Right lobe of liver (tissue), 6 donors: ENCODE results near the gene ATXN1. TPM values are rescaled to one million over a fixed set of nuclear protein-coding genes. Genes with fewer than 3 reads are reported as not detected.
A peak's percentile ranks its signal among the peaks of the same experiment; 100 is the strongest.

Experiments used
- ATAC-seq, 4 donors: fragments of 200-7000 bp; cut with Tn5 transposase; one replicate each; pipeline ENCODE4 v1.9.1; 2020; ENCODE audit warnings: mild to moderate bottlenecking in 4 of 4, moderate library complexity in 4 of 4
- DNase-seq, 3 donors: peaks; one replicate each; pipeline ENCODE4 v3.0.0-alpha.2; 2020
- H3K27ac ChIP-seq, 3 donors: fragments of 200-600 bp; one replicate each; pipeline ENCODE4 v1.8.0; 2022
- H3K27me3 ChIP-seq, 2 donors: fragments of 200-600 bp; one replicate each; pipeline ENCODE4 v1.8.0; 2022
- H3K36me3 ChIP-seq, 4 donors: fragments of 200-600 bp; sonication (generic) in 1 of 4; one replicate each; pipeline versions ENCODE4 v1.5.1 to v1.8.0; 2017 to 2022; ENCODE audit warnings: control low read depth in 1 of 4
- H3K4me1 ChIP-seq, 4 donors: fragments of 200-600 bp; sonication (generic) in 1 of 4; one replicate each; pipeline versions ENCODE4 v1.5.1 to v1.8.0; 2017 to 2022; ENCODE audit warnings: control low read depth in 1 of 4
- H3K4me3 ChIP-seq, 3 donors: fragments of 200-600 bp; one replicate each; pipeline ENCODE4 v1.8.0; 2022
- H3K9me3 ChIP-seq, 4 donors: fragments of 200-600 bp; sonication (generic) in 1 of 4; one replicate each; pipeline versions ENCODE4 v1.5.1 to v1.8.0; 2017 to 2022; ENCODE audit warnings: control low read depth in 1 of 4
- POLR2A ChIP-seq: fragments of 450-650 bp; IDR thresholded peaks from one replicate; pipeline ENCODE4 v1.6.1; 2017; ENCODE audit warnings: antibody characterized with exemption, mild to moderate bottlenecking
- WGBS: methylation state at CpG from one replicate; pipeline ENCODE4 v1.1.6; 2018; ENCODE audit warnings: low coverage, low lambda C conversion rate; ENCODE audit not compliant: insufficient coverage; ENCODE audit errors: missing lambda C conversion rate; 5-methylcytosine and 5-hydroxymethylcytosine counted together
- intact Hi-C, 2 donors: fragments of 100-400 bp; cut with DNase I; formaldehyde crosslinking; loops; one replicate each; pipeline versions ENCODE4 v1.11.2 to v1.14.1; 2022
- total RNA-seq, 6 experiments: library from RNA; depleted of rRNA in 2 of 6; stranded (reverse); fragments of >200 nt in 2 of 6; fragmentation: NEBNext Ultra II Directional in 3 of 6; extraction: Animal tissue kit (Norgen Biotek cat#: 25700) in 3 of 6; gene quantifications; one replicate each; pipeline versions ENCODE4 v1.1.0 to v1.2.4, GENCODE V29; 2016 to 2023
- TF ChIP-seq, protein P1 (sequence below), 4 donors: fragments of 200-600 bp in 3 of 4; fragments of 450-650 bp in 1 of 4; IDR thresholded peaks; one replicate each; pipeline versions ENCODE4 v1.5.1 to v1.8.0; 2016 to 2022; ENCODE audit warnings: antibody characterized with exemption in 4 of 4, mild to moderate bottlenecking in 2 of 4
- donor health status: DM: no; HTN: yes; CAD: no.
- donor health status: DM: no; HTN: no; CAD: no.
- donor health status: DM: no; HTN: no; CAD: no.
- donor health status: DM: no; HTN: yes; CAD: no.
- donor health status: DM: no; HTN: yes; CAD: no.

Gene ATXN1
- total RNA-seq, 6 experiments from 2014 or later = 23.2 to 28.7 (median 25.0) TPM

DNA sequence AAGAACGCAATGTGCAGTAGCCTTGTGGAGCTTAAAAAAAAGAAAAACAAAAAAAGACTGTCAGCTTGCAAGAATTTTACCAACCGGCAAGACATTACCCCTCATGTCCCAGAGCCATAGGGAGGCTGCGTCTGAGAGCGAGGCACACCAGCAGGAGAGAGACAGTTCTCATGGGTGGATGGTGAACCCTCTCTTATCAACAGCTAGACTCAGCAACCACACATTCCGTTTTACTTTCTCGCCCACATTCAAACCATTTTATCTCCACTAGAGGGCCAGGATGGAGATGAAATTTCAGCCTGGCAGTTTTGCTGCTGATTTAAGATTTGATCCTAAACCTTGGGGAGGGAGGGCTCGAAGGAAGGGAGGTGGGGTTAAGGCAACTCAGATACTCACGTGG lies 247.0 kb downstream of the ATXN1 start:
- Histone ChIP-seq H3K27ac (no peak overlapping the region), H3K9me3 (no peaks in the 10 kb centered on the region), H3K4me1 (no peaks in the 10 kb centered on the region), H3K4me3 (no peak overlapping the region), H3K36me3 (peaks cover 0 to 6% (median 0%) of the 10 kb centered on the region in 4 donors), H3K27me3 (no peaks in the 10 kb centered on the region)
- WGBS = 42% methylated on average over 8 of the region's 8 CpGs
- no peak for DNase-seq
- intact Hi-C loops = loop anchor here in 1 of 2 donors (10.0 kb wide), 1 partner anchor 261 kb away; no protein-coding TSS in a partner anchor
- no peak for TF ChIP-seq POLR2A
- TF ChIP-seq, protein P1, sequence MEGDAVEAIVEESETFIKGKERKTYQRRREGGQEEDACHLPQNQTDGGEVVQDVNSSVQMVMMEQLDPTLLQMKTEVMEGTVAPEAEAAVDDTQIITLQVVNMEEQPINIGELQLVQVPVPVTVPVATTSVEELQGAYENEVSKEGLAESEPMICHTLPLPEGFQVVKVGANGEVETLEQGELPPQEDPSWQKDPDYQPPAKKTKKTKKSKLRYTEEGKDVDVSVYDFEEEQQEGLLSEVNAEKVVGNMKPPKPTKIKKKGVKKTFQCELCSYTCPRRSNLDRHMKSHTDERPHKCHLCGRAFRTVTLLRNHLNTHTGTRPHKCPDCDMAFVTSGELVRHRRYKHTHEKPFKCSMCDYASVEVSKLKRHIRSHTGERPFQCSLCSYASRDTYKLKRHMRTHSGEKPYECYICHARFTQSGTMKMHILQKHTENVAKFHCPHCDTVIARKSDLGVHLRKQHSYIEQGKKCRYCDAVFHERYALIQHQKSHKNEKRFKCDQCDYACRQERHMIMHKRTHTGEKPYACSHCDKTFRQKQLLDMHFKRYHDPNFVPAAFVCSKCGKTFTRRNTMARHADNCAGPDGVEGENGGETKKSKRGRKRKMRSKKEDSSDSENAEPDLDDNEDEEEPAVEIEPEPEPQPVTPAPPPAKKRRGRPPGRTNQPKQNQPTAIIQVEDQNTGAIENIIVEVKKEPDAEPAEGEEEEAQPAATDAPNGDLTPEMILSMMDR (IDR thresholded peaks at IDR 0.05) = peak; percentile 31 to 53 (median 44)
- peak; percentile 39 to 51 (median 46) for ATAC-seq

DNA sequence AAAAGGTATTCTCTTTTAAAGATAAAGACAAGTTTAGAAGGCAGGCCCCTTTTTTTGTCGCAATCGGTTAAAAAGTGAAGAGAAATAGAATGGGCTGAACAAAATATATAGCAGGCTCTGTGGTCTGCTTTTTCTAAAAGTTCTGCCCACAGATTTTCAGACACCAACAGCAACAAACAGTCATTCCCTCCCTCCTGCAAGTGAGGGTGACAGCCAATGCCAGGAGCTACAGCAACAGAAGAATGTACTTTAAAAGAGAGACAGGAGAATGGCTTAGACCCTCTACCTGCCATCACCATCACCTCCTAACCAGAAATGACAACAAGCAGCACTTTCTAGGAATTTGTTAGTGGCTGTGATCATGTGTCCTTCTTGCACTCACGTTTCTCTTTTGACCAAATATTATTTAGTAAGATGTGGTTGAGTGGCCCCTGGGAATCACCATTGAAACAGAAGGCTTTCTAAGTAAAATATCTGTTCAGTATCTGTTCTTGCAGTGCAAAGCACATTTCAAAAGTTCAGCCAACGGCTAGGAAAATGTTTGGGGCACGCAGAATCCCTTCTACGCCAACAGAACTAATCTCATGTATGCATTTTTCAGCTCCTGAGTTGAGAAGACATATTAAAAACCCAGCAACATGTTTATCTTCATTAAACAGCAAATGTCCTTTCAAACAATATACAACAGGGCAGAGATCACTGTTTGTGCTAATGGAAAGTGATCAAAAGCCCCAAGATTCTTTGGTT lies 248.5 kb downstream of the ATXN1 start:
- Histone ChIP-seq H3K27me3 (no peaks in the 10 kb centered on the region), H3K36me3 (peaks cover 0 to 6% (median 0%) of the 10 kb centered on the region in 4 donors), H3K9me3 (no peaks in the 10 kb centered on the region), H3K4me3 (no peak overlapping the region), H3K4me1 (no peaks in the 10 kb centered on the region), H3K27ac (no peak overlapping the region)
- intact Hi-C loops = loop anchor here in 1 of 2 donors (10.0 kb wide), 1 partner anchor 262 kb away; no protein-coding TSS in a partner anchor
- 72% methylated on average over 6 of the region's 6 CpGs for WGBS
- DNase-seq = no peak
- ATAC-seq = no peak
- TF ChIP-seq, protein P1 (IDR thresholded peaks at IDR 0.05) = no peak
- TF ChIP-seq POLR2A = no peak

DNA sequence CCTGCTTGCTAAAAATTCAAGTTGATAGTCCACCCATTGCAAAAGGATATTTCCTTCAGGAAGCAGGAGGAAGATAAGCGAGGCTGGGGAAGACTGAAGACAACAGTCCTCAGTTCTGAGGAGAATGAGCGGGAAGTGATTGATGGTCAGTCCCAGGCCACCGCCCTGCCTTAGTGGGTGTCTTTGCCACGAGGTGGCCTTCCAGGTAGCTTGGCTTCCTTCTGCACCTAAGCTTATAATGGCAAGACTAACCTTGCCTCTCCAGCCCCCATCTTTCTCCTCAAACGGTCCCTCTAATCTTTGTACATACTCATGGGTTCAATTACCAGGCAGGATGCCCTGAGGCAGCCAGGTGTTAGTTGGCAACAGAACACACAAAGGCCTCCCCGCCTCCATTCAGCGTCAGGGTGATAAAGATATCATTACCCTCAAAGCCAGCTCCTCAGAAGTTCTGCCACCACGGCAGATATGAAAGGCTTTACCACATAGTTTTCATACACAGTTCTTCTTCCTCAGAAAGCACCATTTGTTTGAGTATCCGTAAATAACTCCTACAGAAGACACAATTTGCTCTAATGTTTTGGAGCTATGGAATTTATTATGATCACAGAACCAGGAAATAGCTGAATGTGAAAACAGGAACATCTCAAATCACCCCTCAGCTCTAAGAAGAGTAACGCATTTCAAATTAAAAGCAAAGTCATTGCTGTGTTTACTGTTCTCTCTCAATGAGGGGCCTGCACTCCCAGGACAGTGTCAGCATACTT lies 249.4 kb downstream of the ATXN1 start:
- WGBS = 53% methylated on average over 7 of the region's 10 CpGs
- H3K36me3 ChIP-seq = peaks cover 0 to 6% (median 0%) of the 10 kb centered on the region in 4 donors
- intact Hi-C loops = loop anchor here in 1 of 2 donors (10.0 kb wide), 1 partner anchor 263 kb away; no protein-coding TSS in a partner anchor
- DNase-seq (no peak), ATAC-seq (no peak)
- H3K27me3 ChIP-seq = no peaks in the 10 kb centered on the region
- no peaks in the 10 kb centered on the region for H3K4me1 ChIP-seq
- no peak overlapping the region for H3K4me3 ChIP-seq
- no peaks in the 10 kb centered on the region for H3K9me3 ChIP-seq
- H3K27ac ChIP-seq = no peak overlapping the region
- TF ChIP-seq POLR2A = no peak
- TF ChIP-seq, protein P1 (IDR thresholded peaks at IDR 0.05) = no peak

DNA sequence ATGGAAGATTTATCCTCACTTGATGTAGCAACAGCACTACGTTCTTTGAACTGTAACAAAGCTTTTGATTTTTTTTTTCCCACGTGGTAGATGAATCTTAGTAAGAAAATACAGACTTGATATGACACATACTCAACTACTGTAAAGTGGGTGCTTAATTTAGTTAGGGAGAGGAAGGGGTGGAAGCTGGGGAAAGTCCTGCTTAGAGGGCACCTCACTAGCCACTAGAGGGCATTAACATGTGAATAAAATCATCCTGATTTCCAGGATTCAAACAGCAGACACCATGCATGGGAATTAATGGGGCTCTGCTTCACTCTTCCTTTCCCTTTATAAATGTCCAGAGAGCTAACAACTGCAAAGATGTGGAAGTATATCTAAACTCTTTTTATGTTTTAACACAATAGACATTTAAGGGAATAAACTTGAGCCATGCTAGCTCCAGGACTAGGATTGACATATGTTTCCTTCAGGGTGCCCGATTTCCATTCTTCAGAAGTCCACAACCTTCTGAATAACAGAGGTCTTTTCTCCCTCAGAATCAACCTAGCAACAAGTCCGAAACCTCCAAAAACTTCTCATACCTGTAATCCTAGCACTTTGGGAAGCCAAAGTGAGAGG lies 250.1 kb downstream of the ATXN1 start:
- ATAC-seq (peak; percentile 85 to 87 (median 87)), DNase-seq (no peak)
- Histone ChIP-seq H3K9me3 (no peaks in the 10 kb centered on the region), H3K27me3 (no peaks in the 10 kb centered on the region), H3K4me3 (no peak overlapping the region), H3K36me3 (peaks cover 0 to 6% (median 0%) of the 10 kb centered on the region in 4 donors), H3K27ac (no peak overlapping the region), H3K4me1 (no peaks in the 10 kb centered on the region)
- 38% methylated on average over 4 of the region's 4 CpGs for whole genome bisulfite sequencing
- TF ChIP-seq POLR2A = no peak
- TF ChIP-seq, protein P1 (IDR thresholded peaks at IDR 0.05) = peak; percentile 60 to 77 (median 72)
- intact Hi-C loops = loop anchor here in 1 of 2 donors (10.0 kb wide), 1 partner anchor 264 kb away; no protein-coding TSS in a partner anchor
